ENCODE measurements around the gene FOXE1.
A peak's percentile ranks its signal among the peaks of the same experiment; 100 is the strongest.

Gene FOXE1

DNA sequence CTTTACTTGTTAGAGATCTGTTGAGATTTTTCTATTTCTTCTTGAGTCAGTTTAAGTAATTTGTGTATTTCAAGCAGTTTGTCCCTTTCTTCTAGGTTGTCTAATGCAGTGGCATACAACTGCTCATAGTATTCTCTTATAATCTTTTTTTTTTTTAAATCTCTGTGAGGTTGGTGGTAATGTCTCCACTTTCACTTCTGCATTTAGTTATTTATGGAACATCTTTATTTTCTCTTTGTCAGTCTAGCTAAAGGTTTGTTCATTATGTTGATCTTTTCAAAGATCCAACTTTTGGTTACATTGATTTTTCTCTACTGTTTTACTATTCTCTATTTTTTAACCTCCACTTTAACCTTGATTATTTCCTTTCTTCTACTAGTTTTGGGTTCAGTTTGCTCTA is 13.8 kb downstream of the FOXE1 start:
- DNase-seq (ENCODE audit: low spot score): no peak

DNA sequence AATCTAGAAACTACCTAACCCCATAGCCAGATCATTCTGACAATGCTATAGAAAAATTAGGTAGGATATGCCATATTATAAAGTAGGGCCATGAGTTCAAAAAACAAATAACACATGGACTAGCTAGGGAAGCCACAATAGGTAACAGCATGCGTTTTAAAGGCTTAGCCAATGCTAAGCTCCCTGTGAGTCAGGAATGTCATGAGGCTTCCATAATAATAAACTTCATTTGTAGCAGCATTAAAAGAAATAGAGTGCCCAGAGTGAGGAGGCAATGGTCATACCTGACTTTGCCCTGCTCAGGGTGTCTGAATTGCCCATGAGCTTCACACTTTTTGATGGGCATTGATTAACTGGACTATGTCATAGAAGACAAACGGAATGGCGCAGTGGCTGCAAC is 15.8 kb downstream of the FOXE1 start:
- DNase-seq (ENCODE audit: low spot score): no peak

DNA sequence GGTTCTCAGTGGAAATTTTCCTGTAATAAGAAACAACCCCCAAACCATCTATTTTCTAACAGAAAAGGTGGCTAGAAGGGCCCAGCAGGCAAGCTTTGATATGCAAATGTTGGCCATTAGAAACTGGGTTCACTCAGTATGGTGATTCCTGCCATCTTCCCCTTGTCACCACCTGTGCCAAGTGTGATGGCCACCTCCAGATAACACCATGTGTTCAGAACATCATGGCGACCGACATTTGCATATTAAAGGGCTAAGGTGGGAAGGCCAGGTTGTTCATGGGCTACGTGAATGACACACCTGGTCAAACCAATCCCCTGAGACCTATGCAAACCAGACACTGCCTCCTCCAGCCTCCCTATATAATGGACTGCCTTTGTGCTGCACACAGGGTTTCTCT is 20.4 kb downstream of the FOXE1 start:
- DNase-seq (ENCODE audit: low spot score): no peak

DNA sequence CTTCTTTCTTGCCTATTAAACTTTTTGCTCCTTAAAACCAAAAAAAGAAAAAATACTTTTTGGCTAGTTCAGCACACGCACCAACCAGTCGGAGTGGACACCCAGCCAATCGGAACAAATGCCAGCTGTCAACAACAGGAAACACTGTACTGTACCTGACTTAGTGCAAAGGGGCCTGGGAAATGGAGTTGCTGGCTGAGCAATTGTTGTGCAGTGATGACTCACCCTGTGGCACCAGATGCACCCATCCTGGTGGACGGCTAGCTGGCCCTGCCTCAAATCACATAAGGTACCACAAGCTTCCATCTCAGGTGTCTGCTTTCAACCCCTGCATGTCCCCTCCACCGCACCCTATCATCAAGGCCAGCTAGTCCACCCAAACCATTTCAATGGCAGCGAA is 20.9 kb downstream of the FOXE1 start:
- DNase-seq (ENCODE audit: low spot score): no peak

DNA sequence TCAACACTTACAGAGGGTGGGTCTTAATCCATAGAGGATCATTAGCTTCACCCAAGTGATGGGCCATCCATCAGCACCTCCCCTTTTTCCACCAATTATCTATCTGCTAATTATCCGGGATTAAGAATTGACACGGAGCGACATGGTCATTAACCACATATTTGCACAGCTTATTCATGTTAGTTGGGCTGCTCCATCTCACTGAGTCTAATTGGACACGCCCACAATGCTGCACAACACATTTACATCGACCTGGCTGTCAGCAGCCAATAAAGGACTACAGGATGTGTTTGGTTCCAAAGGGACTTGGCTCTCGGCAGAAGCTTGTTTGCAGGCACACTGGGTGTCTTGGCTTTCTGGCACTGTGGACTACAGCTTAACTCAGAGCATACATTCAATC is 21.6 kb downstream of the FOXE1 start:
- DNase-seq (ENCODE audit: low spot score): no peak

DNA sequence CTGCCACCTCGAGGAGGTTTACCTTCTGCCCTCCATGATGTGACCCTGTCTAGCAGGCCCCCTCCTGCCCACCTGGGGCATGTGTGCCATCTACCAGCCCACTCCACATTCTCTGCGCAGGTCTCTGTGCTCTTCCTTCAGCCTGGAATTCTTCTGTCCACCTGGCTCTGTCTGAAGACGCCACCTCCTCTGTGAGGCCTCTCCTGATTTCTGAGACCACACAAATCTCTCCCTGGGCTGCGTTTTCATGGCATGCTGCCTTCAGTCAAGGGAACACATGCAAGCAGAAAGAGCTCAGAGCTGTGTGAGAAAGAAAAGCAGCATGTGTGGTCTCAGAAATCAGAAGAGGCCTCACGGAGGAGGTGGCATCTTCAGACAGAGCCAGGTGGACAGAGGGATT is 22.1 kb downstream of the FOXE1 start:
- no peak for DNase-seq (ENCODE audit: low spot score)

DNA sequence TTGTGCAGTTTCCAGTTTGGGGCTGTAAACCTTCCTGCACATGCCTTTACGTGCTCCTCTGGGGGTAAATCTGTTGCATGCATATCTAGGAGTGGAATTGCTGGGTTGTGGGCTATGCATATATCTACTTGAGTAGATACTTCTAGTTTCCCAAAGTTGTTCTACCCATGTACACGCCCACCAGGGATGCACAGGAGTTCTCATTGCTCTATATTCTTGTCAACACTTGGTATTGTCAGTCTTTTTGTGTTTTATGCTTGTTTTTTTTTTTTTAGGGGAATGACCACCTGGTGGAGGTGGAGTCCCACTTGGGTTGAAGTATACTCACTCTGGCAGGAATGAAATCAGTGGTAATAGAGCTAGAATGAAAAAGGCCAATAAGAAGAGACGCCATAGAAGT is 23.0 kb downstream of the FOXE1 start:
- DNase-seq (ENCODE audit: low spot score): no peak

DNA sequence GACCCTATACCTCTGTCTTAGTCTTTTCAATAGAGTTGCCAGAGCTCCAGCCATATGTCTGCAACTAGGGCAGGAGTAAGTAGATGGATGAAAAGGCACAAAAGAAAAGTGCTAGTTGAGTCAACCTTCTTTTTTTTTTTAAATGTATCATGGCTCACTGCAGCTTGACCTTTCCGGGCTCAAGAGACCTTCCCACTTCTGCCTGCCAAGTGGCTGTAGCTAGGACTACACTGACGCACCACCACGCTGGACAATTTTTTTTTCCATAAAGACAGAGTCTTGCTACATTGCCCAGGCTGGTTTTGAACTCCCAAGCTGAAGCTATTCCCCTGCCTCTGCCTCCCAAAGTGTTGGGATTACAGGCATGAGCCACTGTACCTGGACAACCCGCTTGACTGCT is 27.3 kb downstream of the FOXE1 start:
- DNase-seq (ENCODE audit: low spot score): no peak

DNA sequence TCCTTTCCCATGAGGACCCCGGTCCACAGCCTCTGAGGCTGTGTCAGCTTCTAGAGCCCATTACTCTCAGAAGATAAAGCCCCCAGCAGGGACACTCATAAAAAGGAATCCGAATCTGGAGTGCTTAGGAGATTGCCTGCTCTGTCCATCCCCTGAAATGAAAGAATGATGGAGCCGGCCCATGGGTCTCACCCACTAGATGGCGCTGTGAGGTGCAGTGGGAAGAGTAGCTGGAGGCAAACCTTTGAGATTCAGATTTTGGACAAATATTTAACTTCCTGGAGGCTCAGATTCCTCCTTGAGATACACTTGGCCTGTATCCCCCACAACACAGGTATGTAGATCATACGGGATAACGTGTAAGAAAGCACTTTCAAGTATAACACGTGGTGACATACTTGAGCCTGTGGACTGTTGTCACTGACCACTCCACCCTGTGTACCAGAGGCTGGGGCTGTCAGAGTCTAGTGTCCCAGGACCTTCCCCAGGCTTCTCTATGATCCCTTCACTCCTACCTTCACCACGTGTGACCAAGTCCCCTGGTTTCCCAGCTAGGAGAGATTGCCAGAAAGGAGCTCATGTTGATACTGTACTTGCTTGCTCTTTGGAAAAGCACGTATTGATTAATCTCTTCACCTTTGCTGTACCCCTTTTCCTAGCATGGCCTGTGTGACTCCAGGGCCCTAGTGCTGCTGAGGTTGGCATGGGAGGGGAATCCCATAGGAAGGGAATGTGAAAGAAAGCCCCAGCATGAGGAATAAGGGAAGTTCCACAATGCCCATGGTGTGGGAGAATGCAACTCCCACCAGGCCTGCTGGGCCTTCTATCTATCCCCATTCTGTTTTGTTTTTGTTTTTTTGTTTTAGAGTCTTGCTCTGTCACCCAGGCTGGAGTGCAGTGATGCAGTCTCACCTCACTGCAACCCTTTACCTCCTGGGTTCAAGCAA is 37.2 kb downstream of the FOXE1 start:
- DNase-seq (ENCODE audit: low spot score): peak; percentile 57

DNA sequence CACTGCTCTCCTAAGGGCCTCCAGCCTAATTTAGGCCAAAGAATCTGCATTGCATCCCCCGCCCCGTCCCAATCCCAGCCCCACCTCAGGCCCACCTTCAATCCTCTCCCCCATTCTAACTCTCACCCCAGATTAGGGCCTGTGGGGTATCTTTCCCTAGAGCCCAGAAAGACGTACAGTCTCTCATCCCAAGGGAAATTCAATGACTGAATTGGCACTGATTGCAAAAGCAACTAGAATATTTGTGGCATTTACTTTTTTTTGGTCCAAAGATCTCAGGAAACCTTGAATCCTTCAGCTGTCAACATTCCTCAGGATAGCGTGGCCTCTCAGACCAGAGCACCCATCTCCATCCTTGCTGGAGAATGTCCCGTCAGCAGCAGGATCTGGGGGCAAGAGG is 38.7 kb downstream of the FOXE1 start:
- DNase-seq (ENCODE audit: low spot score): no peak

DNA sequence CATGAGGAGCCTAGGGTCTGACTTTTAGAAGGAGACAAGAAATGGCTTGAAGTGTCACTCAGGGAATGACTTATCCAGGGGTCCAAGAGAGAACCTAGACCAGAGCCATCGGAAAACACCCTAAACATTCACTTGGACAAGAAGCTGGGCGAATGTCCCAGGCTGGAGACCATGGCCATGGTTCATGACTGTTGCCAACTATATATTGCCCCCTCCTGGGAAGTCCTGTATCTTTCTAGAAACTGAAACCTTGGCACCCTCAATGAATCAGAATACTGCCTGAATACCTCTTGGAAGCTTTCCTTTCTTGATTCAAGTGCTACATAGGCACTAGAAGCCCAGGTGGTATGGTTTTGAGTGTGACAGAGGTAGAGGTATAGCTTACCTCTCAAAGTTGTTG is 39.4 kb downstream of the FOXE1 start:
- DNase-seq (ENCODE audit: low spot score): no peak

DNA sequence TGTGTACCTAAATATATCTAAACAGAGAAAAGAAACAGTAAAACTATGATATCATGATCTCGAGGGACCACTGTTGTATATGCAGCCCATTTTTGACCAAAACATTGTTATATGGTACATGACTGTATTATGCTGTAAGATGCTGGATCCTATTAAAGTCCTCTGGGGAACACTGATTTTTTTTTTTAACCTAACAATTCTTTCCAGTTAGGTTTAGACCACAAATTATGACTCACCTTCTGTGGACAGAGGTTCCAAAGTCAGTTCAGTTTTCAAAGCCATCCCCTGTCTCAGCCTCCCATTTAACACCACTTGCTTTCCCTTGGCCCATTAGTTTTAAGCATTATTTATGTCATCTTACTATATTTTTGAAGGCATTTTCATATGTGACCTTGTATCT is 42.2 kb downstream of the FOXE1 start:
- DNase-seq (ENCODE audit: low spot score): no peak

DNA sequence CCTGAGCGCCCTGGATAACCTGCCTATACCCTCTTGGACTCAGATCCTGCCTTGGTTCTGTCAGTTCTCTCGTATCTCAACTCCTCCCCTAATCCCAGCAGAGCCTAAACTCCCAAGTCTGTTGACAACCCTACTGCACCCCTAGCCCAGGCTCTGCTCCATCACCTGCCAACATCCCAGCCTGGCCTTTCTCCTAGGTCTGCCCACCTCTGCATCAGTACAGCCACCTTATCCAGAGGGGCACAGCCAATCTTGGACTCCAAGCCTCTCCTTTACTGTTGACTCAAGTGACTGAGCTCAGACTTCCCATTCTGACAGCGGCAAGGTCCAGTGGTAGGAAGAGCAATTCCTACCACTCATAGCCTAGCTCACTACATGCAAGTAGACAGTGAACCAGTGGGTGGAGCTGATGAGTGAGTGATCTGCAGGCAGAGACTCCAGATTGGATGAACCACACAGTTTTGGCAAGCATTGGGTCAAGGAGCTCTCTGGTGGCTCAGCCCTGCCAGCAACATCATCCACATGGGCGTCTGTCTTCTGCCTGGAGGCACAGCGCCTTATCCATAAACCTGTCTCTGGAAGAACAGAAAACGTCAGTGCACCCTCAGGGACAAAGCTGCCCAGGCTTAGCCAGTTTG is 42.8 kb downstream of the FOXE1 start:
- DNase-seq (ENCODE audit: low spot score): no peak

DNA sequence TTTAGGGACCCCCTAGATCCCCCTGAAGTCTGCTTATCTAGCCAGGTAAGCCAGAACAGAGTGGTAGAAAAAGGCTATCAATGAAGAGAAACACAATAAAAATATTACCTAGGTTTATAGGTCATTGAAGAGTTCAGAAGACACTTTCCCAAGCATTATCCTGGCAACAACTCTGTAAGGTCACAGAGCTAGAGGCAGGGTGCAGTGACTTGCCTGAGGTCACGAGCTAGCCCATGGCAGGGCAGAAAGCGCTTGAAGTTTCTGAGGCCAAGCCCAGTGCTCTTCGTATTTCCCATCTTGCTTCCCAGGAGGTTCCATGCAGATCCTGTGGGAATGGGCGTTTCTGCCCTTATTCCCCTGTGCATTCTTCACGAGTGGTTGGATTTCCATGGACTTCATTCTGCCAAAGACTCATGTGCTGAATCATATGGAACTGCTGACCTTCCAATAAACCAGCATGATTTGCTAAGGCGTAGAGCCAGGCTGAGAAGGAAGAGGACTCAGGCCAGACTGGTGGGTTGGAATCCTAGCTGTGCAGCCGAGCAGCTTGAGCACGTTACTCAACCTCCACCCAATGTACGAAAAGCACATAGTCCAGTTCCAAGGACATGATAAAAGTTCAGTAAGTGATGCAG is 47.2 kb downstream of the FOXE1 start:
- no peak for DNase-seq (ENCODE audit: low spot score)

DNA sequence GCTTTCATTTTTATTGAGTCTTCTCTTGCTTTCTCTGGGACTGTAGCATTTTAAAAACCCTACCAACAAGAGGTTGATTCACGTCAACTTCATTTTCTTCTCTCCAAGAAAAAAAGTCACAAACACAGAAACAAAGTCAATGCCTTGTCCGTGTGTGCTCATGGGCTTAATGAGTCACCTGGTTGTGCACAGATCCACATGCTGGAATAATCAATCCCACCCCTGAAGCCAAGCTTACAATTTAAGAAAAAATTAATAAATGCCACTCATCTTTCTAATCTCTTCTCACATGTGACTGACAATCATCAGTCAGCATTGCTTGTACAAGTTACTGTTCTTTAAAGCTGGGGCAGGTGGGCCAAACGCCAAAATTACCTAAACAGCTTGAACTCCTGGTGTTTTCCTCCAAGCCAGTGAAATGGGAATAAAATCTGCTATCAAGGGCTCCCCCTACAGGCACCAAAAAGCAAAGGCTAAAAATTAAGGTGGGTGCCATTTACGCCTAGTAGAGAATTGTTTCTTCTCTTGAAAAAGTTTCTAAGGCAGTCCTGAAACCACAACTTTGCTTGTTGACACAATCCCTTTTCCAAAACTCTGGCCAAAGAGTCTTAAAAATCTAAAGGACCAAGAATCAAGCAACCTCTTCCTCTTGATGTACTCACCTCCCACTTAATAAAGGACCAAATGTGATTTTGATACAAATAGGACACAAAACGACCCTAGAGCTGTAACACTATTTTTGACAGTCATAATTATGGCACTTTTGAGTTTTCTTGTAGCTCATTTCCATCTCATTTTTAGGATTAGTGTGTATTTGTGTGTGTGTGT is 47.9 kb downstream of the FOXE1 start:
- peak; percentile 36 for DNase-seq (ENCODE audit: low spot score)

DNA sequence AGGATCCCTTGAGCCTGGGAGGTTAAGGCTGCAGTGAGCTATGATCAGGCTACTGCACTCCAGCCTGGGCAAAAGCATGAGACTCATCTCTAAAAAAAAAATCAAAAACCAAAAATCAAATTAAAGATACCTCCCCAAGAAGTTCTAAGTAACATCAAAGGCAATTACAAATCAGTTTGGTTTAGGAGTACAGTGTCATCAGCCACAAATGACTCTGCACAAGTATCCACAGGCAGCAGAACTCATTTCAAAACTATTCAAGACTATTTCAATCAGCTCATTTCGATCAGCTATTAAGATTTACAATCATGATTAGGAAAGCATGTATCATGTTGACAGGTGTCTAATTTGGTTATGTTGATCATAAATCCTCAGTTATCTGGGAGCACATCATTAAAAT is 50.2 kb downstream of the FOXE1 start:
- DNase-seq (ENCODE audit: low spot score): peak; percentile 65

DNA sequence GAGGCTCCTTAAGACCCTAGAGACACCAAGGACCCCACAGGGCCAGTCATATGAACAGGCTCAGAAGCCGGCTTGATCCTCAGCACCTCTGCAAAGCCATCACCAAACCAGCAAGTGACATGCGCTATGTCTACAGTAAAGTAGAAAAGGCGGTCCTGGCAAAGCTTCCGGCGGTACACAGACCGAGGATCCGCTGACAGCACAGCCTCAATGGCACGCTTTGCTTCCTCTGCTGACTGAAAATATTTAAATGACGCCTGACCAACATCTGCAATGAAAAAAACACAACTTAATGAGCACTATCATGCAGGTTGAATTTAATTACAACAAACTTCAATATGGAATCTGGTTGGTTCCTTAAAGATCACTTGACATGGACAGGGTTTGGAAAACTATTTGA is 51.7 kb downstream of the FOXE1 start:
- DNase-seq (ENCODE audit: low spot score): peak; percentile 75

DNA sequence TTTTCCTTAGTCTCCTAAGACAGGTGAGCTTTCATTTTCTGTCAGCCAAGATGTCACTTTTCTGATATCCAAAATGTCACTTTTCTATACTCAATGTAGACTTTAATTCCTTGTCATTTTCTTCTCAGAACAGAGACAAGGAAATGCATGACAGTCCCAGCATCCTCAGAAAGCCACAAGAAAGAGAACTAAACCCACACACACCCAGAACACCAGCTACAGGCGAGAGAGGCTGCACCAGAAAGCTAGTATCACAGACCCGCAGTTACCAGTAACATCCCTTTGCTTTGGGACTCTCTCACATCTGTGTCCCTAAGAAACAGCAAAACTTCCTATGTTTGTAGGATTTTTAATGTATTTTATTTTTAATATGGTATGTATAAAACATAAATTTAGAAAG is 52.2 kb downstream of the FOXE1 start:
- peak; percentile 56 for DNase-seq (ENCODE audit: low spot score)
